NCI-H128 (cell line): Measurements from ENCODE around the gene GPC5.
"Not testable (repeated sequence)": the region's sequence is repeated elsewhere in the genome, so short reads cannot be mapped to it uniquely, and the experiment has no call there.

Experiments
- DNase-seq: peaks from one replicate; lab custom pipeline; 2025; ENCODE audit not compliant: unreplicated experiment; lab: John Stamatoyannopoulos, UW

Gene GPC5

DNA sequence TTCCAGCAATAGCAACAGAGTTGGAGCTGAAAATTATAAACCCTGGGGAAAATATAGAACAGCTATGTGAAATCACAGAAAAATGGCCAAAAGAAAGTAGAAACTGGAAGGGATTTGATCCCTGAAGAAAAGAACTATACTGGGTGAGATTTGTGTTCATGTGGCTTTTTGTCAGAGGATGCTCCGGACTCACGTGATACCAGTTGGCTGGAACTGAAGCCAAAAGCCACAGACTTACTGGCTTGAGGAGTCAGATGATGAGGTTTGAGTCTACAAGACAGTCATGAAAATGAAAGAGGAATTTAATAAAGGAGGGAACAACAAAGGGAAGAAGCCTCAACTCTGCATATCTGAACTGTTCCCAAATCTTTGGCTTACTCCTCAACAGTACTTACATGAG, 427.1 kb downstream of the GPC5 start:
- DNase-seq, result no peak

DNA sequence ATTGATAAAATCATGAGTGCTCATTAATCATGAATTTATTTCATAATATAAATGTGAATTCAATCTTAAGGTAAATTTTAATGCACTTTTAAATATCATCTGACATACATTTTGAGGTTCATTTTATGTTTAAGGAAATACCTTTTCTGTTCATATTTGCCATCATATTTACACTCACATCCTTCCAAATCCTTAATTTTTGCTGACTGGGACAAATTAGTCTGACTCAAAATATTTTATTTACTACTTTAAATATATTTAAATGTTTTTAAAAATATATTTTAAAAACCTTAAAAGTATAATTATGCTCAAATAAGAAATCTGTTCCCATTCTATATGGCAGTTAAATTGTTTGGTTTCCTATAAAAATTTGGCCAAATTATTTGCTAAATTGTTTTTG, 438.1 kb downstream of the GPC5 start:
- DNase-seq, result no peak

DNA sequence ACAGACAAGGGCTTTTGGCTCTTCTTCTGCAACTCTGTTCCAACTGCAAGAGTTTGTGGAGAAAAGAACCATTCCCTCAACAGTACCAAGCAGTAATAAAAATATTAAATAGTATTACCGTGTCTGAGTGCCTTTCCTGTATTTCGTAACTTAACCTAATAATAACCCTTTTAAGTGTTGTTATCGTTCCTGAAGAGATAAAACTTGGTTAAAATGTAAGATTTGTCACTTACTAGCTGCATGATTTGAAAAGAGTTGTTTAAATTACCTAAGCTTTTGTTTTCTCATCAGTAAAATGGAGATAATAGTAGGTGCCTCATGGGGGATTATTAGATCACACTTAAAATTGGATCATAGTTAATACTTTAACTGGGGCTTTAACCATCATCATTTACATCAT, 447.2 kb downstream of the GPC5 start:
- DNase-seq, result no peak

DNA sequence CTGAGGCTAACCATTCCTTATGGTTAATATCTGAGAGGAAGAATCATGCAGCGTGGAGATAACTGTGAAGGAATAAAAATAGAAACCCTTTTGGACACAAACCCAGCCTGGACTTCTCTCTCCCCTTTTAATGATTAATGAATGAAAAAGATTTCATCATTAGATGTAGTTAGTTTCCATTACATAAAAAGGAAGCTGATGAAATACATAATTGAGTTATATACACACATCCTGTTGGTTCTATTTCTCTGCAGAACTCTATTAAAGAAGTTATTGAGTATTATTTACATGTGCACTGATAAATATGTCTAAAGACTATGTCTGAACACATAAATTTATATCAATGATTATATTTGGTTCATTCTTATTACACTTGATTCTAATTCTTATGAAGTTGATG, 465.3 kb downstream of the GPC5 start:
- DNase-seq, result no peak

DNA sequence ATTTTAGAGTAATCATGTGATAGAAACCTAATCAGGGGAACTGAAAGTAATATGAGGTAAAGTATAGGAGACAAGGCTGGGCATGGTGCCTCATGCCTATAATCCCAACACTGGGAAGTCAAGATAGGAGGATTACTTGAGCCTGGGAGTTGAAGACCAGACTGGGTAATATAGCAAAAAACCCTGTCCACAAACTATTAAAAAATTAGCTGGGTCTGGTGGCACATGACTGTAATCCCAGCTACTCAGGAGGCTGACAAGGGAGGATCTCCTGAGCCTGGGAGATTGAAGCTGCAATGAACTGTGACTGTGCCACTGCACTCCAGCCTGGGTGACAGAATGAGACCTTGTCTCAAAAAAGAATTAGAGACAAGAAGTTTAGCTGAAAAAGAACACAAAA, 469.9 kb downstream of the GPC5 start:
- no peak for DNase-seq

DNA sequence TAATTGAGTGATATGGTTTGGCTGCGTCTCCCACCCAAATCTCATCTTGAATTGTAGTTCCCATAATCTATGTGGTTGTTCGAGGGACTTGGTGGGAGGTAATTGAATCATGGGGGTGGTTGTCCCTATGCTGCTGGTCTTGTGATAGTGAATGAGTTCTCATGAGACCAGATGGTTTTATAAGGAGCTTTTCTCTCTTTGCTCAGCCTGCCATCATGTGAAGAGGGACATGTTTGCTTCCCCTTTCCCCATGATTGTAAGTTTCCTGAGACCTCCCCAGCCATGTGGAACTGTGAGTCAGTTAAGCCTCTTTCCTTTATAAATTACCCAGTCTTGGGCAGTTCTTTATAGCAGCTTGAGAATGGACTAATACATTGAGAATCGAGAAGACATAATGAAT, 480.1 kb downstream of the GPC5 start:
- DNase-seq, result no peak

DNA sequence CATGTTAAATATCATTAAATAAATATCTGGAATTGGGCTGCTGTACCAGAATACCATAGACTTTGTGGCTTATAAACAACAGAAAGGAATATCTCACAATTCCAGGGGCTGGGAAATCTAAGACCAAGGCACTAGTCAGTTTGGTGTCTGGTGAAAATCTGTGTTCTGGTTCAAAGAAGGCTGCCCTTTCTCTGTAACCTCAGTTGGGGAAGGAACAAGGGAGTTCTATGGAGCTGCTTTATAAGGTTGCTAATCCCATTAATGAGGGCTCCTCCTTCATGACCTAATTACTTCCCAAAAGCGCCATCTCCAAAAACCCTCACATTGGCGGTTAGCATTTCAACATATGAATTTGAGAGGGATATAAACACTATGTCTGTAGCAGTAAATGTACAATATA, 480.9 kb downstream of the GPC5 start:
- no peak for DNase-seq

DNA sequence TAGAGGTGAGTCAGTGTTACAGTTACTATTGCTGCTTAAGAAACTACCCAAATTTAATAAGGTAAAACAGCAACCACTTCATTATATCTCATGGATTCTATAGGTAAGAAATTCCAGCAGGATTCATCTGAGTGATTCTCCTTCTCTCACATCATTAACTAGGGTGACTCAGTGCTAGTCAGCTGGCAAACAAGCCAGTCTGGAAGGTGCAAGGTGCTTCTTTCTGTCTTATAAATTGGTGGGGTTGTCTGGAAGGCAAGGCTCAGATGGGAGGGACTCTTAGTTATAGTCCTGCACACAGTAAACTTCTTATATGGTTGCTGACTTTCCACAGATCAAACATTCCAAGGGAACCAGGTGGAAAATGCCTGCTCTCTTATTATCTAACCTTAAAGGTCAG, 484.5 kb downstream of the GPC5 start:
- no peak for DNase-seq

DNA sequence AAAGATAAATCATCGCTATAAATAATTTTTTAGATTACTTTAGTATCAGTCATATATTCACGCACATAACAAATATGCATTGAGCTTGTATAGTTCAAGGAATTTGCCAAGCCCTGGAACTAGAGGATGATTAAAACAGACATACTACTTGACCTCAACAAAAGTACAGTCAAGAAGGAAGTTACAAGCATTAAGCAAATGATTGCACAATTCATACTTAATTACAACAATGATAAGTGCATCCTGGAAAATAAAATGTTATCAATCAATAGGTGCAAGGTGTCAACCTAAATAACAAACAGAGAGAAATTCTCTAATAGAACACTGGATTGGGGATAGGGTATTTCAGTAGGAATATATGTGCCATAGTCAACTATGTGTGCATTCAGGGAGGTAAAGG, 491.2 kb downstream of the GPC5 start:
- no peak for DNase-seq

DNA sequence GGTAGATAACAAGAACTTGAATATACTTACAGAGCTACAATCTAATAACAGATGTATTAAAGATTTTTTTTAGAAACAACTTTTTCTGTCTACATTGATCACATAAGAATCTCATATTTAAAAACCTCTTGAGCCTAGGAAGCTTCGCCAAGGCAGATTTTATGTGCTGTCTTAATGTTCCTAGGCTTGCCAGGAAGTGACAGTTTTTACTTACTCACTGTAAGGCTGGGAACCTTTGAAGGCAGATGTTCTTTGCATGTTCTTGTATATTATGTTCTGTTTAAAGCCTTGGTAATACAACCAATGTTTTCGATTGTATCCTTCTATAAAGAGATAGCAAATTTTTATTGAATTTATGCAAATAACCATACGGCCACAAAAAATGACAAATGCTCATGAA, 492.7 kb downstream of the GPC5 start:
- no peak for DNase-seq

DNA sequence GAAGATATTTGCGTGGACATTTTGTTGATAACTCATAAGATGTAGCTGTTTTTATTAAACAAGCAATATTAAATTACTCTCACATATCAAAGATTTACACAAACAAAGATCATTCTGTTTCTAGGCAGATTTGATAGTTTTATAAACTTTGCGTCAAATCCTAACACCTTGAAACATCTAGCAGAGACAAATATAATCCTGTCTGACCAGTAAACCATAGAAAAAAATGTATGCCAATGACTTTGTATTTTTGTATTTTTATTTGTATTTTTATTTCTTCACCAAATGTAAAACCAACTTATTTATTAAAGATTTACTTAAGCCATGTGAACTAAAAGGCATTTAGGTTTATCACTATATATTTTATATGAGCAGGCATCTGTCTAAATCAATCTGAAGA, 494.6 kb downstream of the GPC5 start:
- DNase-seq, result no peak

DNA sequence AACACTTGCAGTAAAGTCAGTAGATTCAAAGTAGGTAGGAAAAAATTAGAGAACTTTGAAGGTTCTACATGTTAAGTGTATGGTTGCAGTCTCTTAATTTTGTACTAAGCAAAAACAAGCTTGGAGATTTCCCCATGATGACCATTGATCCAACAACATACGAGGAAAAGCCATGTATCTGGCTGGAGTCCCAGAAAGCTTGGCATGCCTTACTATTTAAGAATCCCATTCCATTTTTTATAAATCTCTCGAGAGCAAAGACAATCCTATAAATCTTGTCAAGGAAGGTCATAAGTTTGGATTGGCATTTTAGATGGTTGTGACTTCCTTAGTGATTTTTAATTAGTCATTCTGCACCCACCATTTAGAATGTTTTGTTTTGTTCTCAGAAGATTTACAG, 495.9 kb downstream of the GPC5 start:
- no peak for DNase-seq

DNA sequence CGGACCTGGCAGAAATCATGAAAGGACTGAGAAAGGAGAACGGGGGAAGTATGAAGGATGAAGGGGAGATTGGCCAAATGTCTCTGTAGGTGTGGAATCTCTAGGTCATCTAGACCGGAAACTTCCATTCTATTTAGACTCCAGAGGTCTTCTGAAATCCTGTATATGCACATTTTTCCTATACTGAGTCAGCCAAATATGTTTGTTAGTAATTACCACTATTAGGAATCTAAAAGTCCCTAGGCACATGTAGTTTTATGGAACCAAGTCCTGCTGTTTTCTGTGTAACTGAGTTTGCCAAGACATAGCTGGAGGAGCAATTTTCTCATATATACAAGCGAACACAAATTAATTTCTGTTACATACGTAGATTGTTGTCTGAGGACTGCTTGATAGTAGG, 498.1 kb downstream of the GPC5 start:
- no peak for DNase-seq

DNA sequence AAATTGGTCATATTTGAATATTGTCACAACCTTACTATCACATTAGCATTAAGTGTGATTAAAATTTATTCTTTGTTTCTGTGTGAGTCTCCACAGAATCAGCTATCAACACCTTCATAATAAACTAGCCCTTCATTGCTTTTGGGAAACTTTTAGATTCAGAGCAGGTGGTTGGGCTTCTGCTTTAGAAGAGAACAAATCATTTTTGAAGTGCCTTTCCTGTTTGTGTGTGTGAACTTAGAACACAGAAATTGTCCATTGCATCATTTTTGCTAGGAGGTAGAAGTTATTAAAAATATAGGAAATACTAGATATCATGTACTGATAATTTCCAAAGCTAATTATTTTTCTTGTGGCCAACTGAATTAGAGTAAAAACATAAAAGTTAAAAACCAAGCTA, 500.6 kb downstream of the GPC5 start:
- DNase-seq, result not testable (repeated sequence)

DNA sequence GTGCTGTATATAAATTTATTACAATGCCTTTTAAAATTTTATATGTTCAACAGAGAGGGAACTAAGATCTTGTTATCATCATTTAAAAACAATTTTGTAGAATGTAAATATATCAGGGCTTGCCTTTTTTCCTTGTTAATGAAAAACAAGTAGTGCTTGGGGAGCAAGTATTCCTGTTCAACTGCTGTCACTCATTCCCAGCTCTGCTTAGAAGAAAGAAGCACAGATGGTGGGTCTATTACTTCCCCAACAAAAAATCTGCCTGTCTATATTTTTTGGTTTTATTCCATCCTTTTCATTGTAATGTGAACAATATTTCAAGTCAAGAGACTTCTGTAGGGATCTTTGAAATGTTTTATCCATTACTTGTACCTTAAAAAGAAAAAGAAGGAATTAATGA, 503.9 kb downstream of the GPC5 start:
- no peak for DNase-seq

DNA sequence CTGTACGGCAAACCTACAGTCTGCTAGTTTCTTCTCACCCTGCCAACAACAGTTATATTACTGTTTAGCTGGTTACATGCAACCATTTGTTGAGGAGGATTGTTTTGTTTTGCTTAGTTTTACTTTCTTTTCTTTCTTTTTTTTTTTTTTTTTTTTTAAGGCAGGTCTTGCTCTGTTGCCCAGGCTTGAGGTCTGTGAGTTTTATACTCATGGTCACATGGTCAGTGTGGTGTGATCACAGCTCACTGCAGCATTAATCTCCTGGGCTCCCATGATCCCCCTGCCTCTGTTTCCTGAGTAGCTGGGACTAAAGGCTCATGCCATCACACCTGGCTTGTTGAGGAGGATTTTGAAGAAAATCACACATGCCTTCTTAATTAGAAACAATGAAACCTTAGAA, 505.6 kb downstream of the GPC5 start:
- no peak for DNase-seq

DNA sequence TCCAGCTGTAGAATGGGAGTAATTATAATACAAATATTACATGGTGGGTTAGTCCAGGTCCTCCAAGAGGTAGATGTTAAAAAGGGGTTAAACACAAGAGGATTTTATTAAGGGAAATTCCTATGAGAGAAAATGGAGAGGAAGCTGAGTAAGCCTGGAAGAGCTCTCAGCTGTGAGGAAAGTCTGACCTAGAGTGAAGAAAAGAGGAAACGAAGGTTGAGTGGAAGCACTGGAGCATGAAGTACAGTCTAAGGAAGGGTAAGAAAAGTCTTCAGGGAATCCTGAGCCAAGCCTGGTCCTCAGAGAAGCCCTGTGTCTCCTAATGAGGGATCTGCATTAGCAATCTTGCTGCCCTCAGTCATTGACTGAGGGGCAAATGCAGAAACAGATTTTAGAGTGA, 506.2 kb downstream of the GPC5 start:
- no peak for DNase-seq

DNA sequence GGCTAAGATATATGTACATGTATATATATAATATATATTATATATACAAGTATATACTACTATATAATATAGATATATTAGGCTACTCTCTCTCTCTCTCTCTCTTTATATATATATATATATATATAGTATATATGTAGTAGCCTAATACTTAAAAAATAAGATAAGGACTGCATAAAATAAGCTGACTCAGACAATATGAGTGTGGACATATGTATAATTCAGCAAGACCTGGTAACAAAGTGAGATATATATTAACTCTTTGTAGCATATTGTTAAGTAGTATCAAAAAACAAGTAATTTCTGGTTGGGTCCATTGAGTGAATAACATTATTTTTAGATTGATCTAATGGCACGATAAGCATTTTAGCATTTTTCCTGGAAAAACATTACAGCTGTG, 509.0 kb downstream of the GPC5 start:
- no peak for DNase-seq

DNA sequence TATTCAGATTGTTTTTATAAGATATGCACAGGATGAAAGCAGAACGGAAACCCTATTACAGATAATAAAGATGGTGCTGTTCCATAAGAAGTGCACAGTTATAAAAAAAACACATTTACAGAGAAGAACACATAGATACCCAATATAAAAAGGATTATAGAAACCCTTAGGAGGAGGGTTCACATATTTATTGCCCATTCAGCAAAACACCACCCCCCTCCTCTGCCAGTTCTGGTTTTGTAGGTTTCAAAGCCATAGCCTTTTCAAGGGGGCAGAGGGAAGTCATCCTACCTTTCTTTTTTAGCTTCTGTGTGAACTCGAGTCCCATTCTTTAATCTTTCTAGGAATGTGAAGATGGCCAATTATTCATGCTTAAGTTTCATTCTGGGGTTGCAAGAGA, 511.2 kb downstream of the GPC5 start:
- no peak for DNase-seq

DNA sequence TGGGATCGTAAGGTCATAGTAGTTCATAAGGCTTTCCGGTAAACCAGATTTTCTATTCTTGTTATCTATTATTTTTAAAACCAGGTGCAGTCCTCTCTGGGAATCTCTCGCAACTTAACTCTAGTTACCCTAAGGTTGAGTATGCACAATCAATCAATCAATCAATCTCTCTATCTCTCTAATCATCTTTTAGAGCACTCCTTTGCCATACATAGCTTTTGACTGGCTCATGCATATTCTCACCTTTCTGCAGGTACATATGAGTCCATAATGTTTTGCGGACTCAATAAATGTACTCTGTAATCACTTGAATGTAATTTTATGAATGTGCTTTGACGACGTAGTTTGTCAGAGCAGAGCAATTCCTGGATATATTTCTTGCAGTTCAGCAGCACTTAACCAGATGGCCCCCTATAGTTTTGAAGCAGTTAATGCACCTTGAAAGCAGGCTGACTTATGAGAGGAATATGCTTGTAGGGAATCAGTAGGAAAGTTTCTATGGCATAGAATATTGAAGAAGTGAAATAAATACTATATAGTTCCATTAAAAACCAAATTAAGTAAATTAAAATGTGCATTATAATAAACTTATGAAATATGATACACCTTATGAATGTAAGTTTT, 524.7 kb downstream of the GPC5 start:
- DNase-seq, result no peak

DNA sequence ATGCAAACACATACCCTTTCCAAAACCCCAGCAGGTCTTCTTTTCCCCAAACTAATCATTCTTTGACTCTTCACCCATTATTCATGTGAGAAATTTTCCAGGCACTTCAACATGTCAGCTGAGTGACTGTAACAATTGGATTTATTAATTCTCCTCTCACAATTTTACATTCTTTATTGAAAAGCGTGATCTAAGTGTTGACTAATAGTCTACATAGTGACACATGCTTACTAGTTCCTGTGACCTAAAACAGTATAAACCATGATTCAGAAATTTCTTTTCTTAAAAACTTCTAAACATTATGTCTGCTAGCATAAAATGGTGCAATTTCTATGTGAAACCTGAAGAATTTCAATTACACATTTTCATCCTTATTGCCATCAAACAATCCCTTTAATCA, 532.3 kb downstream of the GPC5 start:
- DNase-seq, result no peak

DNA sequence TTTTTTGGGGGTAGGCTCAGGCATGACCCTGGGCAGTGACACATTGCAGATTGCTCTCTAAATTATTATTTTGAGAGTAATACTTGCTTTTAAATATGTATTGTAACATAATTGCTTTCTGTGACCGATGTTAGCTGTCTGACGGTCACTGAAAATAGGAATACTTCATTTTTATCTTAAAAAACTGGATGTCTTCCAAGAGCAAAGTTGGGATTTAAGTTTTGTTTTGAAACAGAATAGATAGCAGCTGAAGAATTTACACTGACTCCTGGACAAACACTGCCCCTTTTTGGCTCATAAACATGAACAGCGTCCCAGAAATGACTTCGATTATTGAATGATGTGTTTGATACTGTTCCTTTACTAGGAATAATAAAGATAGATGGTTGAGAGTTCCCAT, 535.9 kb downstream of the GPC5 start:
- DNase-seq, result no peak

DNA sequence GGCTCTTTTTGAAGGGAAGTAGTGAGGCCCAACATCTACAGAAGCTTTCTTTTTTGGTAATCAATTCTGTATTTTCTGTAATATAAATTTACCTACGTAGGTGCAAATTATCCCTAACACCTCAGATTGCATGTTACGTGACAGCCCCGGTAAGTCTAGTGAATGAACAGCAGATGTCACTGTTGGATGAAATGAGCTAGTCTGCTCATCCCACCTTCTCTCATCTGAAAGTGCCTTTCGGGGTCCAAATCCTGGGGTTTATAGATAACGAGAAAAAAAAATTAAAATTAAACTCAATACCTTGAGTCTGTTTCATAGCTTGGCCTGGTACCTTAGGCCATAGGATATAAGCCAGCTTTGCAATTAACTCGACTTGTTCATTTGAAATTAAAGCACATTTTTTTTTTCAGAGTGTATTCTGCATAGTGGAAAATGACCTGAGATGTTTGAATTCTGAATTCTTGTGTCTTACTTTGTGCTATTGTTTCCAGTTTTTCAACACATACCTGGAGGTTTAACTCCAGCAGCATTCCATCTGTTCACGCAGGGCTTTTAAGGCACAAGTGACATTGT, 548.2 kb downstream of the GPC5 start:
- no peak for DNase-seq

DNA sequence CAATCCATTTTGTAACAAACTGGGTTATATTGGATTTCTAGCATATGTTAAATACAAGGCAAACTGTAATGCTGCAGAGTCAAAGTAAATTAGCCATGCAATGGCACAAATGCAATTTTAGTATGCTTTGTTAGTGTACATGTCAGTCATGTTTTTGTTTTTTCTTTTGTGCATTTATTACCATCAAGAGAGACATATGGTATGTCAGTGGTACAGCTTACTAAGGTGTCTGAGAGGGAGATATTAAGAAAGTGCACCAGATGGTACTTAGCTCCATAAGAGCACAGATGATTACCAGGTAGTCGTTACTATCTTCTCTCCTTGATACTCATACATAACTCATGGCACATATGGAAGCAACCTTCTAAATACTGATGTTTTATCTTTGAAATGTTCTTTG, 550.3 kb downstream of the GPC5 start:
- DNase-seq, result no peak
